GM23248 (cell line): ENCODE measurements around the gene LRMDA.

Experiments
- EZH2 ChIP-seq: fragments of 200-600 bp; sonication (generic); IDR thresholded peaks from 2 replicates; pipeline ENCODE4 v1.6.1; 2018; ENCODE audit warnings: antibody characterized with exemption, mild to moderate bottlenecking; ENCODE audit not compliant: insufficient read depth, poor library complexity, severe bottlenecking
- EZH2phosphoT487 ChIP-seq: fragments of 200-600 bp; sonication (generic); IDR thresholded peaks from 2 replicates; pipeline ENCODE4 v1.6.1; 2018; ENCODE audit warnings: antibody characterized with exemption, moderate library complexity, mild to moderate bottlenecking, low read depth; ENCODE audit not compliant: insufficient read depth

- no peak for TF ChIP-seq EZH2
- TF ChIP-seq EZH2phosphoT487 = no peak
These were observed 1047.8 kb downstream of the LRMDA start for GRCh38 chr10:76479103-76479790.
